ENCODE data around the gene ADAMTS19. TPM values are rescaled to one million over a fixed set of nuclear protein-coding genes. Genes with fewer than 3 reads are reported as not detected.

ADAMTS19 gene
- total RNA-seq, 1 donor: 0.09 TPM

DNA sequence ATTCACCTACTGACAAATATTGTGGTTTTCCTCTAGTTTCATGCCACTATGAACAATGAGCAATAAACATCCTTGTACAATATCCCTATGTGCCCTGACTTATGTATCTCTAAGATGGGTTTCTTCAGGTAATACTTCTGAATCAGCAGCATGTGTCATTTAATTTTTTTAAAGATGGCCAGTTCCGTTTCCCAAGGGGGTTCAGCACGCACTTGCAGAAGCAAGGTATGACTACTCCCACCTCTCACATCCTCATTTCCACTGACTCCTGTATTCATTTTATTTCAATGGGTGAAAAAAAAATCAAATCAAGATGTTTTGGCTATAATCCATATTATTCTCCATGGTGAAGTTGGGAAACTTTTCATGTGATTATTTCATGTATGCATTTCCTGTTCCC is 14.7 kb upstream of the ADAMTS19 start:
- TF ChIP-seq, protein P1, sequence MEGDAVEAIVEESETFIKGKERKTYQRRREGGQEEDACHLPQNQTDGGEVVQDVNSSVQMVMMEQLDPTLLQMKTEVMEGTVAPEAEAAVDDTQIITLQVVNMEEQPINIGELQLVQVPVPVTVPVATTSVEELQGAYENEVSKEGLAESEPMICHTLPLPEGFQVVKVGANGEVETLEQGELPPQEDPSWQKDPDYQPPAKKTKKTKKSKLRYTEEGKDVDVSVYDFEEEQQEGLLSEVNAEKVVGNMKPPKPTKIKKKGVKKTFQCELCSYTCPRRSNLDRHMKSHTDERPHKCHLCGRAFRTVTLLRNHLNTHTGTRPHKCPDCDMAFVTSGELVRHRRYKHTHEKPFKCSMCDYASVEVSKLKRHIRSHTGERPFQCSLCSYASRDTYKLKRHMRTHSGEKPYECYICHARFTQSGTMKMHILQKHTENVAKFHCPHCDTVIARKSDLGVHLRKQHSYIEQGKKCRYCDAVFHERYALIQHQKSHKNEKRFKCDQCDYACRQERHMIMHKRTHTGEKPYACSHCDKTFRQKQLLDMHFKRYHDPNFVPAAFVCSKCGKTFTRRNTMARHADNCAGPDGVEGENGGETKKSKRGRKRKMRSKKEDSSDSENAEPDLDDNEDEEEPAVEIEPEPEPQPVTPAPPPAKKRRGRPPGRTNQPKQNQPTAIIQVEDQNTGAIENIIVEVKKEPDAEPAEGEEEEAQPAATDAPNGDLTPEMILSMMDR (IDR thresholded peaks at IDR 0.05; ENCODE audit: insufficient read depth, low read length): no peak
- no peak overlapping the region for H3K4me3 ChIP-seq (ENCODE audit: low read depth, low read length)
- DNase-seq (ENCODE audit: low read depth): no peak

DNA sequence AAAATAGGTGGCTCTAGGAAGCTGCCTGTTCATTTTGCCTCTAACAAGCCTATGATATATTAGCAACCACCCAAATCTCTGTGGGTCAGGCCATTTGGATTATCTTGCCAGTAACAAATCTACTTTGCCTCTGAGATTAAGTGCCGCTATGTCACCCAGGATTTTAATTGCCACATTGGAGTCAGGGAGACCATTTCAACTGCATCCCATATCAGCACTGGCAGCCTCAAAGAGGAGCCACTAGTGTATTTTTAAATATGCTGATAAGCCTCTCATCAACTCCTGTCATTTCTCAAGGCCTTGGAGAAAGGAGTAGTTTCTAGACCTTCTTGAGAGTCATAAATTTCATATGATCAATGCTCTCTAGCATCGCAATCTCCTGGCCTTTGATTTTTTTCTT is 12.1 kb upstream of the ADAMTS19 start:
- TF ChIP-seq, protein P1 (IDR thresholded peaks at IDR 0.05; ENCODE audit: insufficient read depth, low read length): no peak
- H3K4me3 ChIP-seq (ENCODE audit: low read depth, low read length): no peak overlapping the region
- DNase-seq (ENCODE audit: low read depth): no peak

DNA sequence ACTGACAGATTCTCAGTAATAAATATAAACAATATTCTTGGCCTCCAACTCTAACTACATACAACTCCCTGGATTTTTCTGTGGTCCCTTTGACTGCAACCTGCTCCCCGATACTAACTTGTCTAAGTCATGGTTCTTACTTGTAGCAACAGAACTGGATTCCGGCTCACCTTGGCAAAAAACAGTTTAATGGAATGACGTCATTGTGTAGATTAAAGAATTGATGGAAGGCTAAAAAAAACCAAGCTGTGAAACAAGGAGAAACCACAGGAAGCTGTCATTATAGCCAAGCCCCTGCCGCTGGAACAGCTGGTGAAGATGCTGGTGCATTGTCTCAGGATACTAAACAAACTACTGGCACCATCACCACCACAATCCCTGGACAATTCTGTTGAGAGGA is 11.4 kb upstream of the ADAMTS19 start:
- H3K4me3 ChIP-seq (ENCODE audit: low read depth, low read length): no peak overlapping the region
- DNase-seq (ENCODE audit: low read depth): no peak
- TF ChIP-seq, protein P1 (IDR thresholded peaks at IDR 0.05; ENCODE audit: insufficient read depth, low read length): no peak

DNA sequence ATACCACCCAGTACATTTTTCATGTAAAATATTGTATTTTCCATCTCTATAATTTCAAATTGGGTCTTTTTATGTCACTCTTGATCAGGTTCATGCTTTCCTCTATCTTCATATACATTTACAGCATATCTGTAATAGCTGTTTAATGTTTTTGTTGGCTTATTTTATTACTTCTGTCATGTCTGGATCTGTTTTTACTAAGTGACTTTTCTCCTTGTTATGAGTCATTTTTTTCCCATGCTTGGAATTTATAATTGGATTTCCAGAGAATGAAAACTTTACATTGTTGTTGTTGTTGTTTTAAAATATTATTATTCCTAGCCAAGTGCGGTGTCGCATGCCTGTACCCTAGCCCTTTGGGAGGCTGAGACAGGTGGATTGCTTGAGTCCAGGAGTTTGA is 5.6 kb upstream of the ADAMTS19 start:
- H3K4me3 ChIP-seq (ENCODE audit: low read depth, low read length): no peak overlapping the region
- TF ChIP-seq, protein P1 (IDR thresholded peaks at IDR 0.05; ENCODE audit: insufficient read depth, low read length): no peak
- DNase-seq (ENCODE audit: low read depth): no peak

DNA sequence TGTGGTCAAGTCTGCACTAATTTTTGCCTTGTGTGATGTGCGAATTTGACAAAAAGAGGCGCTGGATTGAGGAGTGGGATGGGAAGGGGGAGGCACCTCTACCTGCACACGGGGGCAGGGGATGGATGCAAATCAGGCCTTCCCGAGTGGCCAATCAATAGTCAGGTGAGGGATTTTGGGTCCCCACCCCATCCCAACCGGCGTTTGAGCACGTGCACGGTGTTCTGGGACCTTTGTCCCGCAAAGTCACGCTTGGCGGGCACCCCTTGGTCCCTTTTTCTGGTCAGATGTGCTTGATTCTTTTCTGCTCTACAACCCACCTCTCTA is 685 bp upstream of the ADAMTS19 start:
- H3K4me3 ChIP-seq (ENCODE audit: low read depth, low read length): no peak overlapping the region
- DNase-seq (ENCODE audit: low read depth): no peak
- TF ChIP-seq, protein P1 (IDR thresholded peaks at IDR 0.05; ENCODE audit: insufficient read depth, low read length): no peak

DNA sequence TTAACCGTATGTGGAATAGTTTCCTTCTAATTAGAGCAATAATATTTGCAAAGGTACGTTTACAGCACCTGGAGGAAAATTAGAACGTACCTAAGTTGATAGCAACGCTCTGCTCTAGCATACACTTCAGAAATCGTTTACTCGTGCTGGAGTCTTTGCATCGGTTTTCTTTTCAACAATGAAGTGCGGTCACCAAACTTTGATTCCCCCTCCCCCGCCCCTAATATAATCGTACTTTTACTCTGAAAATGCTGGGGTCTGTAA is 506 bp downstream of the ADAMTS19 start:
- peak overlapping the region; percentile 44 for H3K4me3 ChIP-seq (ENCODE audit: low read depth, low read length)
- no peak for DNase-seq (ENCODE audit: low read depth)
- TF ChIP-seq, protein P1 (IDR thresholded peaks at IDR 0.05; ENCODE audit: insufficient read depth, low read length): no peak

DNA sequence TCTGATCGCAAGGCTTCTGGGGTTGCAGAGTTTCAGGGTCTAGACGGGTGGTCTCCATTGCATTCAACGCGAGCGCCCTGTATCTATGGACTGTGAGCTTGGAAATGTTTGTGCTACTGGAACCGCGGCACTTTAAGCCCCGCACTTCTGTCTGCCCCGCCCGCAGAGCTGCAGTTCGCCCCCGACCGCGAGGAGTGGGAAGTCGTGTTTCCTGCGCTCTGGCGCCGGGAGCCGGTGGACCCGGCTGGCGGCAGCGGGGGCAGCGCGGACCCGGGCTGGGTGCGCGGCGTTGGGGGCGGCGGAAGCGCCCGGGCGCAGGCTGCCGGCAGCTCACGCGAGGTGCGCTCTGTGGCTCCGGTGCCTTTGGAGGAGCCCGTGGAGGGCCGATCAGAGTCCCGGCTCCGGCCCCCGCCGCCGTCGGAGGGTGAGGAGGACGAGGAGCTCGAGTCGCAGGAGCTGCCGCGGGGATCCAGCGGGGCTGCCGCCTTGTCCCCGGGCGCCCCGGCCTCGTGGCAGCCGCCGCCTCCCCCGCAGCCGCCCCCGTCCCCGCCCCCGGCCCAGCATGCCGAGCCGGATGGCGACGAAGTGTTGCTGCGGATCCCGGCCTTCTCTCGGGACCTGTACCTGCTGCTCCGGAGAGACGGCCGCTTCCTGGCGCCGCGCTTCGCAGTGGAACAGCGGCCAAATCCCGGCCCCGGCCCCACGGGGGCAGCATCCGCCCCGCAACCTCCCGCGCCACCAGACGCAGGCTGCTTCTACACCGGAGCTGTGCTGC is 1.0 kb downstream of the ADAMTS19 start:
- H3K4me3 ChIP-seq (ENCODE audit: low read depth, low read length): peak overlapping the region; percentile 44
- peak; percentile 1 for DNase-seq (ENCODE audit: low read depth)
- TF ChIP-seq, protein P1 (IDR thresholded peaks at IDR 0.05; ENCODE audit: insufficient read depth, low read length): peak; percentile 11
